Activated CD4-positive, alpha-beta T cell treated with anti-CD3 and anti-CD28 coated beads for 36 hours (primary cell): ENCODE results near the gene MB21D2. TPM values are rescaled to one million over a fixed set of nuclear protein-coding genes. Genes with fewer than 3 reads are reported as not detected.

Experiments used
- ATAC-seq: fragments of 200-7000 bp; cut with Tn5 transposase; one replicate; pipeline ENCODE4 v1.10.0; 2021; ENCODE audit warnings: mild to moderate bottlenecking, moderate library complexity
- CTCF ChIA-PET: fragments of 350-600 bp; sonication (Branson Sonifier 250); formaldehyde crosslinking; loops from one replicate; lab custom pipeline; 2021; ENCODE audit warnings: antibody characterized with exemption; lab: Charles Lee
- POLR2A ChIA-PET: fragments of 350-600 bp; sonication (Branson Sonifier 250); formaldehyde crosslinking; loops from one replicate; lab custom pipeline; 2021; ENCODE audit warnings: antibody characterized with exemption, inconsistent platforms; lab: Charles Lee
- DNase-seq: peaks from one replicate; pipeline ENCODE4 v3.0.0-alpha.2; 2020
- H3K27ac Mint-ChIP-seq: one replicate; pipeline ENCODE4 v1.8.0; 2021; ENCODE audit warnings: mixed read lengths
- H3K27me3 Mint-ChIP-seq: one replicate; pipeline ENCODE4 v1.8.0; 2021; ENCODE audit warnings: mixed read lengths
- H3K36me3 Mint-ChIP-seq: one replicate; pipeline ENCODE4 v1.8.0; 2021; ENCODE audit warnings: low read depth, mixed read lengths
- H3K4me1 Mint-ChIP-seq: one replicate; pipeline ENCODE4 v1.8.0; 2021; ENCODE audit warnings: mixed read lengths
- H3K4me3 Mint-ChIP-seq: one replicate; pipeline ENCODE4 v1.8.0; 2021; ENCODE audit warnings: mild to moderate bottlenecking, moderate library complexity, mixed read lengths
- H3K9me3 Mint-ChIP-seq: one replicate; pipeline ENCODE4 v1.8.0; 2021; ENCODE audit warnings: low read depth, mixed read lengths
- intact Hi-C, 2 experiments: fragments of 100-400 bp; cut with DNase I in 1 of 2; cut with micrococcal nuclease in 1 of 2; formaldehyde crosslinking; loops; one replicate each; pipeline versions ENCODE4 v1.14.2 to v1.15.1; 2022 to 2024; cut with DNase I, micrococcal nuclease
- total RNA-seq, 2 experiments: library from RNA; stranded (reverse); gene quantifications; one replicate each; pipeline ENCODE4 v1.2.3, GENCODE V29; 2021

Gene MB21D2
- total RNA-seq, 2 experiments from 2014 or later: 2.2 to 2.5 TPM

DNA sequence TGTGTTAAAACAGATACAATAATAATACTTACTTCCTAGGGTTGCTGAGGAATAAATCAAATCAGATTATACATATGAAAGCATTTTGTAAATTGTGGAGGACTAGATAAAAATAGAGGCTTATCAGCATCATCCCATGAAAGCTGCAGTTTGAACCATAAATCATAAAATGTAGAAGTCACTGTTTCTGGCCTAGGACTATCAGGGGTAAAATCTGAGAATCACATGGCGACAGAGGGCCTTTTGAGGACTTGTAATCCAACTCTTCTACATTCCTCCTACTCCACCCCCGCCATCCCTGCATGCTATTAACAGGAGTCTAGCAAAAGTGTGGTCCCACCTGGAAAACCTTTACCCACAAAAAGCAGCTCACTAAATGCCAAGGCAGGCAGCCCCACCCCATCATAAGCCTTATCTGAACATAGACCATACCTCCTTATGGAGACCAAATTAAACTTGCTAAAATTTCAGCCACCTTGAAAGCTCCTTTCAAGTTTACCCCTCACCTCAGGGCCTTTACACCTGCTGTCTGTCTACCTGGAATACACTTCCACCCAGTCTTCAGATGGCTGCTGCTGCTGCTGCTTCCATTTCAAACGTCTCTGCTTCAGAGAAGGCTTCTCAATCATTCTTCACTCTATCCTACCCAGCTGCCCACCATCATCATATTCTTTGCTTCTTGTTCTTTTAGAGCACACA is 11.5 kb downstream of the MB21D2 start:
- CTCF ChIA-PET: no interaction called here
- Mint-ChIP-seq H3K4me3 (no peak overlapping the region), H3K27me3 (peaks cover 7% of the 10 kb centered on the region), H3K27ac (peak overlapping the region; percentile 4), H3K9me3 (peaks cover 3% of the 10 kb centered on the region), H3K4me1 (peaks cover 7% of the 10 kb centered on the region), H3K36me3 (peaks cover 1% of the 10 kb centered on the region)
- intact Hi-C loops: no loop called here
- DNase-seq (no peak), ATAC-seq (no peak)
- POLR2A ChIA-PET: interaction anchor here (0.9 kb wide), 1 partner anchor 18 kb away, joined by 3 read pairs; no protein-coding TSS in a partner anchor

GRCh38 chr3:192904632-192905289 is 12.9 kb downstream of the MB21D2 start:
- H3K4me1 Mint-ChIP-seq: peaks cover 10% of the 10 kb centered on the region
- ChIA-PET CTCF (no interaction called here), POLR2A (no interaction called here)
- H3K9me3 Mint-ChIP-seq: peaks cover 3% of the 10 kb centered on the region
- ATAC-seq (no peak), DNase-seq (no peak)
- no peak overlapping the region for H3K4me3 Mint-ChIP-seq
- H3K36me3 Mint-ChIP-seq: peaks cover 1% of the 10 kb centered on the region
- intact Hi-C loops: no loop called here
- no peak overlapping the region for H3K27ac Mint-ChIP-seq
- H3K27me3 Mint-ChIP-seq: peaks cover 5% of the 10 kb centered on the region

- Mint-ChIP-seq H3K4me3 (no peak overlapping the region), H3K4me1 (peaks cover 20% of the 10 kb centered on the region), H3K27ac (no peak overlapping the region), H3K36me3 (peaks cover 3% of the 10 kb centered on the region), H3K9me3 (peaks cover 6% of the 10 kb centered on the region), H3K27me3 (peaks cover 9% of the 10 kb centered on the region)
- ChIA-PET POLR2A (no interaction called here), CTCF (interaction anchor here (0.7 kb wide), 1 partner anchor 172 kb away, joined by 3 read pairs; no protein-coding TSS in a partner anchor)
- no peak for DNase-seq
- intact Hi-C loops: no loop called here
- no peak for ATAC-seq
Measured at GRCh38 chr3:192902549-192902948, 15.1 kb downstream of the MB21D2 start.

- ATAC-seq (no peak), DNase-seq (no peak)
- no peak overlapping the region for H3K4me3 Mint-ChIP-seq
- H3K9me3 Mint-ChIP-seq: peaks cover 6% of the 10 kb centered on the region
- no peak overlapping the region for H3K27ac Mint-ChIP-seq
- H3K4me1 Mint-ChIP-seq: peaks cover 14% of the 10 kb centered on the region
- POLR2A ChIA-PET: no interaction called here
- CTCF ChIA-PET: no interaction called here
- intact Hi-C loops: no loop called here
- H3K27me3 Mint-ChIP-seq: peaks cover 11% of the 10 kb centered on the region
- peaks cover 3% of the 10 kb centered on the region for H3K36me3 Mint-ChIP-seq
Measured at GRCh38 chr3:192901435-192901834, 16.2 kb downstream of the MB21D2 start.

DNA sequence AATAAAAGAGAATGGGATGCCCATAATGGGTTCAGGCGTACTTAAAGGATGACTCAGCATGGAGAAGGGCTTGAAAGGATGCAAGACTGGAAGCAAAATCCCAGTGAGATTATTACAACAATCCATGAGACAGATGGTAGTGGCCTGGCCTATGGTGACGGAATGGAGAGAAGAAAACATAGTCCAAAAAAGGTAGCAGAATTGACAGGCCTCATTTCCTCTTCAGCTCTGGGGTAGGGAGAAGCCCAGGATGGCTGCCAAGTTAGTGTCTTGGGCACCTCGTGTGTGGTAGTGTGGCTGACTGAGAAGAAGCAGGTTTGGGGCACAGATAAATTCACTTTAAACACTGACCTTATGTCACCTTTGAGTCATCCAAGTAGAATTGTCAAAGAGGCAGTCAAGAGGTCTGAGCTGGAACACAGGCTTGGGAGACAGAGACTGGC is 18.1 kb downstream of the MB21D2 start:
- H3K4me1 Mint-ChIP-seq: peaks cover 23% of the 10 kb centered on the region
- H3K27me3 Mint-ChIP-seq: peaks cover 23% of the 10 kb centered on the region
- peaks cover 6% of the 10 kb centered on the region for H3K9me3 Mint-ChIP-seq
- CTCF ChIA-PET: no interaction called here
- intact Hi-C loops: loop anchor here in 1 of 2 experiments (2.0 kb wide), 1 partner anchor 19 kb away; no protein-coding TSS in a partner anchor
- H3K36me3 Mint-ChIP-seq: peaks cover 3% of the 10 kb centered on the region
- DNase-seq (peak; percentile 13), ATAC-seq (peak; percentile 12)
- peak overlapping the region; percentile 77 for H3K27ac Mint-ChIP-seq
- POLR2A ChIA-PET: interaction anchor here (0.7 to 2.0 kb wide), 2 partner anchors 15 to 83 kb away, joined by 3 to 7 read pairs; no protein-coding TSS in a partner anchor
- no peak overlapping the region for H3K4me3 Mint-ChIP-seq

GRCh38 chr3:192897005-192897404 is 20.7 kb downstream of the MB21D2 start:
- peaks cover 23% of the 10 kb centered on the region for H3K27me3 Mint-ChIP-seq
- no peak overlapping the region for H3K4me3 Mint-ChIP-seq
- no peak overlapping the region for H3K27ac Mint-ChIP-seq
- no peak for DNase-seq
- POLR2A ChIA-PET: no interaction called here
- H3K9me3 Mint-ChIP-seq: peaks cover 3% of the 10 kb centered on the region
- ATAC-seq: no peak
- H3K36me3 Mint-ChIP-seq: peaks cover 2% of the 10 kb centered on the region
- intact Hi-C loops: no loop called here
- H3K4me1 Mint-ChIP-seq: peaks cover 39% of the 10 kb centered on the region
- CTCF ChIA-PET: interaction anchor here (0.6 kb wide), 1 partner anchor 490 kb away, joined by 4 read pairs; no protein-coding TSS in a partner anchor

DNA sequence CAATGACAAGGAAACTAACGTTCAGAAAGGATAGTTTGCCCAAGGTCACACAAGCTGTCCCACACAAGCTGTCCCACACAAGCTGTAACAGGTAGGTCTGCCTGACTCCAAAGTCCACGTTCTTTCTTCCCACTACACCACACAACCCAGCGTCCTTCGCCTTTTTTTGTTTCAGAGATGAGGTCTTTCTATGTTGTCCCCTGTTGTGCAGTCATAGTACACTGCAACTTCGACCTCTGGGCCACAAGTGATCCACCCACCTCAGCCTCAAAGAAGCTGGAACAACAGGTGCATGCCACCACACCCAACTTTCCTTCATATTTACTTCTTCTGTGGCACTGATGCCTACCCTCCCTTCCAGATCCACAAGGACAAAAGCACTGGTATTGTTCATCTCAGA is 21.4 kb downstream of the MB21D2 start:
- peaks cover 3% of the 10 kb centered on the region for H3K9me3 Mint-ChIP-seq
- H3K36me3 Mint-ChIP-seq: peaks cover 2% of the 10 kb centered on the region
- peaks cover 39% of the 10 kb centered on the region for H3K4me1 Mint-ChIP-seq
- ATAC-seq (no peak), DNase-seq (no peak)
- intact Hi-C loops: no loop called here
- ChIA-PET CTCF (no interaction called here), POLR2A (no interaction called here)
- H3K27me3 Mint-ChIP-seq: peaks cover 23% of the 10 kb centered on the region
- H3K4me3 Mint-ChIP-seq: no peak overlapping the region
- no peak overlapping the region for H3K27ac Mint-ChIP-seq

DNA sequence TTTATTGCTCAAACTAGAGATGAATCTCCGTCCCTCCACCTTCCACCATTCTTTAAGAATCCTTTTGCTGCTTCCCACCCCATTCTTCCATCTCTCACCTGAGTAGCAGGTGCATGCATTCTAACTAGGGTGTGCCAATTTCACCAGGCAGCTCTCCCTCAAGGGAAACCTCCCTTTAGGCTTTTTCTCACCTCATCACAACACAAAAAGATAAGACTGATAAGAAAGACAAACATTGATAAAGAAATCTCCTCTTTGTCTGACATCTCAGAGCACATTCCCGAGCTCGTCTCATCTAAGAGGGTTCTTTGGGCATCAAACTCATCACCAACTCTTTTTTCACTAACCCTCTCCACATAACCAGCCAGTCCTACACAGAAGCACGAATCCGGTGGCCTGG is 23.0 kb downstream of the MB21D2 start:
- no peak for ATAC-seq
- H3K36me3 Mint-ChIP-seq: peaks cover 2% of the 10 kb centered on the region
- CTCF ChIA-PET: no interaction called here
- H3K4me3 Mint-ChIP-seq: no peak overlapping the region
- peaks cover 3% of the 10 kb centered on the region for H3K9me3 Mint-ChIP-seq
- intact Hi-C loops: loop anchor here in 1 of 2 experiments (5.0 kb wide), 2 partner anchors 63 to 217 kb away; no protein-coding TSS in a partner anchor
- DNase-seq: no peak
- H3K27me3 Mint-ChIP-seq: peaks cover 23% of the 10 kb centered on the region
- H3K4me1 Mint-ChIP-seq: peaks cover 40% of the 10 kb centered on the region
- POLR2A ChIA-PET: no interaction called here
- H3K27ac Mint-ChIP-seq: no peak overlapping the region

DNA sequence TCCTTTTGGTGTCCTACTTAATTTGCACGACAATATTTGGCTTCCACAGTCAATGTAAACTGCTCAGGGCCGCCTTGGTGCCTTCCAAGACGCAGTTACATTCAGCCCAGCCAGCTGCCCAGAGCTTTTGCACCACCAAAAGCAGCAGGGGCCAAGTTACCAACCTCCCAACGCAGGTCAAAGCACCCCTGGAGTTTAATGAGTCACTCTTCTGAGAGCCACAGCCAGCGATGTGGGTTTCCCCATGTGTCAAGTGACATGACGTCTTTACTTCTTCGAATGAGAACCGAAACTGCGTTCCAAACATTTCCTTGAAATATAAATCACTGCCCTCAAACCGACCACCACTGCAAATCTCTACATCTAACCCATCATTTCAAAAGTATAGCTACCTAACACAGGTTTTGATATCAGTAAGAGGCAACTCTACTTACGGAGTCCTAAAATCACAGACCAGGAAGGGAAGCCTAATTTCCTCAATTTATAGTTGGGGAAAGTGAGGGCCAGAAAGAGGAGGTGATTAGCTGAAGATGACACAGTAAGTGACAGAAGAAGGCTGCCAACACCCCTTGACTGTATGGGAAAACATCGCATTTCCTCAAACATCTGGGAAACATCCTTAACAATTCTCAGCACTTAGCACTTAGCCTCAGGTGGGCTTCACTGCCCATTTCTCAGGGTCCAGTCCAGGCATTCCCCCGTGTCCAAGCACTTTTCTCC is 24.5 kb downstream of the MB21D2 start:
- Mint-ChIP-seq H3K36me3 (no peaks in the 10 kb centered on the region), H3K9me3 (no peaks in the 10 kb centered on the region)

DNA sequence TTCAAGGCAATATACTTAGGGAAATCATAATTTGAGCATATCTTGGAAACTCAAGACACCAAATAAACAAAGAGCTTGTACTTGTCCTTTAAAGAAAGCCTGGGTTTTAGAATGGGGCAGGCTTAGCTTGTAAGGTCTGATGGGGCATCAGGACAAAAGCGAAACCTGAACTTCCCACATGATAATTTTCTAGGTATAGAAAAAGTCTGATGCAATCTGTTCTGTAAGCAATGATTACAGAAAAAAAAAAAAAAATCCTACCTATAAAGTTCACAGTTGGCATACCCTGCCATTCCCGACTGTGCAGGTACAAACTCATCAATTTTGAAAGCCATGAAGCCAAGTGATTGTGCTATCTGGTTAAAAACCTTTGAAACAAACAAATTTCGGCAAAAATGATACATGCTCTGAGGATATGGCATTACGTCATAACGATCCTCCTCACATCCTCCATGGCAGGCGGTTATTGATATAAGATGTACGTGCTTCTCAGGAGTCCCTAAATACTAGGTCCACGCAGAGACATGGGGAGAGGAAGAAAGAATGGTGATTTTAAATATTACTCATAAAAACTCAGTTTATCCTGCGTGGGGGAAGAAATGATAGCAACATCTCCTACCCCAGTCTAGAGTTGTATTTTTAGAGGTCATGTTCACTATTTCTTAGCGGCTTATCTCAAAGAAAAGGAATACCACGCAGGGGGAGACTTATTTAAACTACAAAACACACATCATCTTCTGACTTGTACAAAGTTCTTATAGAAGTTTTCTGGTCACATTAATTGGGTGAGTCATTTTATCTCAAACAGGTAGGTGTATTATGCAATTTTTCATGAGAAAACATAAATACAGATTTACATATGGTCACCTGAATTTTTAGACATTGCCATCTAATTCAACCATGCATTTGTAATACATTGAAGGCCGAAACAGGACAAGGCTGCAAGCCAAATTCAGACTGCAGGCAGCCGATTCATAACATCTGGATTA is 27.0 kb downstream of the MB21D2 start:
- H3K4me1 Mint-ChIP-seq: peaks cover 40% of the 10 kb centered on the region
- no peaks in the 10 kb centered on the region for H3K9me3 Mint-ChIP-seq
- H3K27ac Mint-ChIP-seq: no peak overlapping the region
- no peak overlapping the region for H3K4me3 Mint-ChIP-seq
- H3K27me3 Mint-ChIP-seq: peaks cover 18% of the 10 kb centered on the region
- ChIA-PET POLR2A (no interaction called here), CTCF (interaction anchor here (0.6 to 1.0 kb wide), 2 partner anchors 152 to 423 kb away, joined by 3 read pairs; no protein-coding TSS in a partner anchor)
- DNase-seq (no peak), ATAC-seq (no peak)
- intact Hi-C loops: loop anchor here in 1 of 2 experiments (5.0 kb wide), 2 partner anchors 67 to 213 kb away; no protein-coding TSS in a partner anchor
- H3K36me3 Mint-ChIP-seq: no peaks in the 10 kb centered on the region

More for the DNA sequence above, 24.5 kb downstream of the MB21D2 start:
- ChIA-PET POLR2A (interaction anchor here (0.7 to 1.1 kb wide), 4 partner anchors 25 to 76 kb away, joined by 3 to 5 read pairs (median 3); no protein-coding TSS in a partner anchor), CTCF (interaction anchor here (0.6 to 1.4 kb wide), 4 partner anchors 15 to 50 kb away, joined by 3 to 4 read pairs (median 3); partner anchors contain the start of gene MB21D2)
- Mint-ChIP-seq H3K27me3 (peaks cover 20% of the 10 kb centered on the region), H3K27ac (peak overlapping the region; percentile 32), H3K4me3 (no peak overlapping the region), H3K4me1 (peaks cover 31% of the 10 kb centered on the region)
- intact Hi-C loops: loop anchor here (1.0 to 5.0 kb wide), 9 partner anchors 24 to 217 kb away; partner anchors contain the start of gene MB21D2 (in 1 of the 2)
- ATAC-seq (peak; percentile 94), DNase-seq (peak; percentile 81)
